ENCODE measurements around the gene FOXD1. TPM values are rescaled to one million over a fixed set of nuclear protein-coding genes. Genes with fewer than 3 reads are reported as not detected.
"Not testable (repeated sequence)": the region's sequence is repeated elsewhere in the genome, so short reads cannot be mapped to it uniquely, and the experiment has no call there.

The FOXD1 gene
- total RNA-seq: 0.94 TPM

GRCh38 chr5:73448463-73449136 is at the start of gene FOXD1:
FOXD1 (minus strand) TSS chr5:73448777; CDS start chr5:73448362, 415 bp downstream.
- DNase-seq: no peak

- DNase-seq: no peak
Observed at GRCh38 chr5:73497497-73498056, 49.0 kb upstream of the FOXD1 start.

- DNase-seq: no peak
Observed at GRCh38 chr5:73496984-73497457, 48.4 kb upstream of the FOXD1 start.

GRCh38 chr5:73495772-73496335 is 47.3 kb upstream of the FOXD1 start:
- DNase-seq: no peak

- DNase-seq: no peak
Observed at GRCh38 chr5:73494721-73495120, 46.1 kb upstream of the FOXD1 start.

- no peak for DNase-seq
Observed at GRCh38 chr5:73493421-73493820, 44.8 kb upstream of the FOXD1 start.

- DNase-seq: no peak
Observed at GRCh38 chr5:73491155-73491554, 42.6 kb upstream of the FOXD1 start.

GRCh38 chr5:73490088-73490487 is 41.5 kb upstream of the FOXD1 start:
- DNase-seq: no peak

- DNase-seq: no peak
Observed at GRCh38 chr5:73488806-73489205, 40.2 kb upstream of the FOXD1 start.

- DNase-seq: no peak
Observed at GRCh38 chr5:73487815-73488214, 39.2 kb upstream of the FOXD1 start.

GRCh38 chr5:73487257-73487656 is 38.7 kb upstream of the FOXD1 start:
- not testable (repeated sequence) for DNase-seq

- DNase-seq: no peak
Observed at GRCh38 chr5:73486119-73486899, 37.7 kb upstream of the FOXD1 start.

- DNase-seq: no peak
Observed at GRCh38 chr5:73485715-73486114, 37.1 kb upstream of the FOXD1 start.

- DNase-seq: no peak
Observed at GRCh38 chr5:73484511-73484910, 35.9 kb upstream of the FOXD1 start.

GRCh38 chr5:73483676-73484075 is 35.1 kb upstream of the FOXD1 start:
- DNase-seq: no peak

GRCh38 chr5:73482383-73483136 is 34.0 kb upstream of the FOXD1 start:
- no peak for DNase-seq

- no peak for DNase-seq
Observed at GRCh38 chr5:73480500-73480899, 31.9 kb upstream of the FOXD1 start.

GRCh38 chr5:73472116-73472515 is 23.5 kb upstream of the FOXD1 start:
- DNase-seq: no peak

GRCh38 chr5:73471654-73472053 is 23.1 kb upstream of the FOXD1 start:
- DNase-seq: no peak

GRCh38 chr5:73469878-73470277 is 21.3 kb upstream of the FOXD1 start:
- no peak for DNase-seq

- not testable (repeated sequence) for DNase-seq
Observed at GRCh38 chr5:73468638-73469037, 20.1 kb upstream of the FOXD1 start.

GRCh38 chr5:73464016-73464745 is 15.6 kb upstream of the FOXD1 start:
- DNase-seq: no peak

All from occipital lobe (tissue), 2 donors.